ENCODE measurements around the gene FZD10. TPM values are rescaled to one million over a fixed set of nuclear protein-coding genes. Genes with fewer than 3 reads are reported as not detected.

Gene FZD10
- polyA plus RNA-seq, 1 donor (not counting 4 experiments of a cell fraction or from before 2014, with no cell fraction given) = 0.55 TPM

DNA sequence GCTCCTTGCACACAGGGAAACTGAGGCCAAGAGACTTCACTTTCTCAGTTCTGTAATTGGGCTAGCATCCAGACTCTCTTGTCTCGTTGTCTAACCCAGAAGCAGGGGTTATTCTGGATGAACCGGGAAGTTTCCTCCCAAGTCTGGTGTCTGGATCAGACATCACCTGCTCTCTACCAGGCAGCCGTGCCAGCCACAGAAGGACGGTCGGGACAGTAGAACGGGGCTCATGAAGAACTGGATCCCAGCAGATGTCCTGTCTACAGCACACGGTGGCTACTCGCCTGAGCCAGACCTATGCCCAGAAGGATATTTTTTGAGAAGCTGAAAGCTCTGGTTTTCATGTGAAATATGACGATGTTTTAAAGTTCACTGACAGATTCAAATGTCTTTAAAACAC is 19.1 kb upstream of the FZD10 start:
- H3K27ac ChIP-seq (ENCODE audit: control insufficient read depth, insufficient read depth, low read length) = no peak overlapping the region
- H3K36me3 ChIP-seq (ENCODE audit: control insufficient read depth in 2 of 2, extremely low read depth in 1 of 2, insufficient read depth in 2 of 2, low read length in 2 of 2) = no peaks in the 10 kb centered on the region
- no peak overlapping the region for H2AFZ ChIP-seq (ENCODE audit: control insufficient read depth, low read length)
- H4K20me1 ChIP-seq (ENCODE audit: control insufficient read depth, extremely low read depth, insufficient read depth, low read length) = no peaks in the 10 kb centered on the region
- dilution Hi-C loops (cut with MboI; ENCODE audit: extremely low pct_ligation_motif_present, low sequenced_read_pairs) = no loop called here
- H3K27me3 ChIP-seq (ENCODE audit: control insufficient read depth, extremely low read depth, insufficient read depth, low read length) = peaks cover 2% of the 10 kb centered on the region
- FAIRE-seq (no peak), DNase-seq (ENCODE audit: low read depth, low spot score) (no peak)
- H3K4me1 ChIP-seq (ENCODE audit: control insufficient read depth, extremely low read depth, insufficient read depth, low read length) = peaks cover 13% of the 10 kb centered on the region
- peak overlapping the region; percentile 52 for H3K4me2 ChIP-seq (ENCODE audit: control insufficient read depth, extremely low read depth, insufficient read depth, low read depth, low read length)
- no peaks in the 10 kb centered on the region for H3K9me1 ChIP-seq (ENCODE audit: control insufficient read depth, extremely low read depth, insufficient read depth, low read length)
- no peak for TF ChIP-seq EZH2 (IDR thresholded peaks at IDR 0.05; ENCODE audit: low read length)
- TF ChIP-seq, protein P1, sequence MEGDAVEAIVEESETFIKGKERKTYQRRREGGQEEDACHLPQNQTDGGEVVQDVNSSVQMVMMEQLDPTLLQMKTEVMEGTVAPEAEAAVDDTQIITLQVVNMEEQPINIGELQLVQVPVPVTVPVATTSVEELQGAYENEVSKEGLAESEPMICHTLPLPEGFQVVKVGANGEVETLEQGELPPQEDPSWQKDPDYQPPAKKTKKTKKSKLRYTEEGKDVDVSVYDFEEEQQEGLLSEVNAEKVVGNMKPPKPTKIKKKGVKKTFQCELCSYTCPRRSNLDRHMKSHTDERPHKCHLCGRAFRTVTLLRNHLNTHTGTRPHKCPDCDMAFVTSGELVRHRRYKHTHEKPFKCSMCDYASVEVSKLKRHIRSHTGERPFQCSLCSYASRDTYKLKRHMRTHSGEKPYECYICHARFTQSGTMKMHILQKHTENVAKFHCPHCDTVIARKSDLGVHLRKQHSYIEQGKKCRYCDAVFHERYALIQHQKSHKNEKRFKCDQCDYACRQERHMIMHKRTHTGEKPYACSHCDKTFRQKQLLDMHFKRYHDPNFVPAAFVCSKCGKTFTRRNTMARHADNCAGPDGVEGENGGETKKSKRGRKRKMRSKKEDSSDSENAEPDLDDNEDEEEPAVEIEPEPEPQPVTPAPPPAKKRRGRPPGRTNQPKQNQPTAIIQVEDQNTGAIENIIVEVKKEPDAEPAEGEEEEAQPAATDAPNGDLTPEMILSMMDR (optimal IDR thresholded peaks at IDR 0.05 in 1 of 3, IDR thresholded peaks at IDR 0.05 in 1 of 3, conservative IDR thresholded peaks at IDR 0.05 in 1 of 3; ENCODE audit: extremely low read depth in 1 of 3, insufficient read depth in 2 of 3, low read length in 3 of 3) = no peak
- no peak overlapping the region for H3K4me3 ChIP-seq (ENCODE audit: control insufficient read depth in 2 of 3, extremely low read depth in 1 of 3, insufficient read depth in 2 of 3, low read depth in 1 of 3, low read length in 3 of 3)
- no peaks in the 10 kb centered on the region for H3K9me3 ChIP-seq (ENCODE audit: control insufficient read depth, low read depth, low read length)
- peak overlapping the region; percentile 46 for H3K9ac ChIP-seq (ENCODE audit: control insufficient read depth, extremely low read depth, insufficient read depth, low read length)
- no peaks in the 10 kb centered on the region for H3K79me2 ChIP-seq (ENCODE audit: control insufficient read depth, insufficient read depth, low read length)

- Histone ChIP-seq H3K79me2 (ENCODE audit: control insufficient read depth, insufficient read depth, low read length) (no peaks in the 10 kb centered on the region), H3K4me3 (ENCODE audit: control insufficient read depth in 2 of 3, extremely low read depth in 1 of 3, insufficient read depth in 2 of 3, low read depth in 1 of 3, low read length in 3 of 3) (no peak overlapping the region), H3K27me3 (ENCODE audit: control insufficient read depth, extremely low read depth, insufficient read depth, low read length) (peaks cover 6% of the 10 kb centered on the region), H3K4me1 (ENCODE audit: control insufficient read depth, extremely low read depth, insufficient read depth, low read length) (peaks cover 13% of the 10 kb centered on the region), H3K4me2 (ENCODE audit: control insufficient read depth, extremely low read depth, insufficient read depth, low read depth, low read length) (no peak overlapping the region), H3K9ac (ENCODE audit: control insufficient read depth, extremely low read depth, insufficient read depth, low read length) (no peak overlapping the region), H3K27ac (ENCODE audit: control insufficient read depth, insufficient read depth, low read length) (no peak overlapping the region), H3K9me3 (ENCODE audit: control insufficient read depth, low read depth, low read length) (no peaks in the 10 kb centered on the region), H3K9me1 (ENCODE audit: control insufficient read depth, extremely low read depth, insufficient read depth, low read length) (no peaks in the 10 kb centered on the region), H2AFZ (ENCODE audit: control insufficient read depth, low read length) (no peak overlapping the region), H4K20me1 (ENCODE audit: control insufficient read depth, extremely low read depth, insufficient read depth, low read length) (no peaks in the 10 kb centered on the region), H3K36me3 (ENCODE audit: control insufficient read depth in 2 of 2, extremely low read depth in 1 of 2, insufficient read depth in 2 of 2, low read length in 2 of 2) (no peaks in the 10 kb centered on the region)
- dilution Hi-C loops (cut with MboI; ENCODE audit: extremely low pct_ligation_motif_present, low sequenced_read_pairs) = no loop called here
- DNase-seq (ENCODE audit: low read depth, low spot score) = no peak
- TF ChIP-seq, protein P1 (optimal IDR thresholded peaks at IDR 0.05 in 1 of 3, IDR thresholded peaks at IDR 0.05 in 1 of 3, conservative IDR thresholded peaks at IDR 0.05 in 1 of 3; ENCODE audit: extremely low read depth in 1 of 3, insufficient read depth in 2 of 3, low read length in 3 of 3) = no peak
- no peak for TF ChIP-seq EZH2 (IDR thresholded peaks at IDR 0.05; ENCODE audit: low read length)
- FAIRE-seq = no peak
These were observed 18.0 kb upstream of the FZD10 start for GRCh38 chr12:130144256-130144655.

All from keratinocyte (primary cell).